D721Med (cell line): Measurements from ENCODE around the gene PDE8A.

Experiments
- DNase-seq: peaks from one replicate; pipeline ENCODE4 v3.0.0; 2011; ENCODE audit warnings: low spot score; ENCODE audit not compliant: insufficient read length
- FAIRE-seq: peaks from 2 replicates; lab custom pipeline; 2011; peaks lifted over from hg19 to GRCh38; lab: Jason Lieb, UNC
- TF ChIP-seq, protein P1 (sequence below): IDR thresholded peaks from 2 replicates; pipeline ENCODE4 v1.5.1; 2012; ENCODE audit warnings: mild to moderate bottlenecking, control low read depth; ENCODE audit not compliant: insufficient read depth; ENCODE audit errors: missing control alignments

The PDE8A gene

DNA sequence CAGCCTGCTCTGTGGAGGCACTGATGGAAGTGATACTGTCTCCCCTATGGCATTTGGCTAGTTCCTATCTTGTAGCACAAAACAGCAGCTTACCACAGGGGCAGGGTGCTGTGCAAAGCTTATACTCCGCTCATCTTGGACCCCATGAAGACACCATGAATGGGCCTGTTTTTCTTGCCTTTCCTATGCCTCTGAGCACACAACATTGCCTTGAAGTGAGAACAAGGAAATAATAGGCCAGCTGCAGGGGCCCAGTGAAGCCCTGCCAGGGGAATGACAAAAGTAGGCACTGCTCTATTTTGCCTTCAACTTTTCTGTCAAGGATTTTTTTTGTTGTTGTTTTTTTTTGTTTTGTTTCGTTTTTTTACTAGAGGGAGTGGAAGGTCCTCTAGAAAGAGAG, 110.3 kb downstream of the PDE8A start:
- TF ChIP-seq, protein P1, sequence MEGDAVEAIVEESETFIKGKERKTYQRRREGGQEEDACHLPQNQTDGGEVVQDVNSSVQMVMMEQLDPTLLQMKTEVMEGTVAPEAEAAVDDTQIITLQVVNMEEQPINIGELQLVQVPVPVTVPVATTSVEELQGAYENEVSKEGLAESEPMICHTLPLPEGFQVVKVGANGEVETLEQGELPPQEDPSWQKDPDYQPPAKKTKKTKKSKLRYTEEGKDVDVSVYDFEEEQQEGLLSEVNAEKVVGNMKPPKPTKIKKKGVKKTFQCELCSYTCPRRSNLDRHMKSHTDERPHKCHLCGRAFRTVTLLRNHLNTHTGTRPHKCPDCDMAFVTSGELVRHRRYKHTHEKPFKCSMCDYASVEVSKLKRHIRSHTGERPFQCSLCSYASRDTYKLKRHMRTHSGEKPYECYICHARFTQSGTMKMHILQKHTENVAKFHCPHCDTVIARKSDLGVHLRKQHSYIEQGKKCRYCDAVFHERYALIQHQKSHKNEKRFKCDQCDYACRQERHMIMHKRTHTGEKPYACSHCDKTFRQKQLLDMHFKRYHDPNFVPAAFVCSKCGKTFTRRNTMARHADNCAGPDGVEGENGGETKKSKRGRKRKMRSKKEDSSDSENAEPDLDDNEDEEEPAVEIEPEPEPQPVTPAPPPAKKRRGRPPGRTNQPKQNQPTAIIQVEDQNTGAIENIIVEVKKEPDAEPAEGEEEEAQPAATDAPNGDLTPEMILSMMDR: no peak
- FAIRE-seq (no peak), DNase-seq (no peak)

DNA sequence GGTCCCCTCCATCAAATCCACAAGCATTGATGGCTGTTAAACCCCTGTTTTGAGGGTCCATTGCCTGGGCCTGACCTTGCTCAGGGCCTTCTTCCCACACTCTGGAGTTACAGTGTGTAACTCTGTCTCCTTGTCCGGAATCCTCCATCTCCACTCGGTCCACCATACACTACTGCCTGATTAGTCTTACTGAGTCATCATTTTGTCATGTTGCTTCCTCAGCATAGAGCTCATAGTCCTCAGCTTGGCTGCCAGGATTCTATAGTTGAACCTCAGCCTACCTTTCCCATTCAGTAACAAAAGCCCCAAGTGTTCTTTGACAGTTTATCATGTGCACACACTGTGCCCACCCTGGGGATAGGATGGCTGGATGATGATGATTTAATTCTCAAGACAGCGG, 113.0 kb downstream of the PDE8A start:
- TF ChIP-seq, protein P1: no peak
- FAIRE-seq: no peak
- DNase-seq: no peak

DNA sequence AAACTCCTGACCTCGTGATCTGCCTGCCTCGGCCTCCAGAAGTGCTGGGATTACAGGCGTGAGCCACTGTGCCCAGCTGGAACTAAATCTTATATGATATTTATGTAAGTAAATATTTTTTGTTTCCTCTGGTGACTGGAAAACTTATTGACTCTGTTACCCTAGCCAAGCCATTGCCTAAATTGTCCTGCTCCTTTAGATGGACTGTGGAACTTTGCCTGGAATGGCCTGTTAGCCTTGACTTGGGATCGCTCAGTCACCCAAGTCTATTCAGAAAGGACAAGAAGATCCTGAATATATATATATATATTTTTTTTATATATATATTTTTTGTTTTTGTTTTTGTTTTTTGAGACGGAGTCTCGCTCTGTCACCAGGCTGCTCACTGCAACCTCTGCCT, 113.9 kb downstream of the PDE8A start:
- FAIRE-seq (no peak), DNase-seq (no peak)
- TF ChIP-seq, protein P1: no peak

DNA sequence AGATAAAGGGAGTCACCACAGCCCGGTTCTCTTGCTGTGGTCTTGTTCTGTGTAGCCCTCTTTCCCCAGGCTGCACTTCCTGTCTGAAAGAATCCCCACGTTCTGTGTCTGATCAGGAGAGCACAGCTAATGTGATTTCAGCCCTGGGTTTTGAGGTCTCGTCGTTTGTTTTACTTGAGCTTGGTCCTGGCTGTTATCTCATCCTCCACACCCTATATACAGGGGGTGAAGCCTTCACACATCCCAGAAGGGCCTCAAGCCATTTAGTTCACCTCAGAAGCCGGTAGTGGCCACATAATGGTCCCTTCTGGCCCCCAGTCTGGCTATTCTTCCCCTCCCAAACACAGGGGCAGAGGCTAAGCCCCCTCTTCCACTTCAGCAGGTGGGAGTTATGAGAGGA, 115.6 kb downstream of the PDE8A start:
- DNase-seq (no peak), FAIRE-seq (no peak)
- TF ChIP-seq, protein P1: no peak

DNA sequence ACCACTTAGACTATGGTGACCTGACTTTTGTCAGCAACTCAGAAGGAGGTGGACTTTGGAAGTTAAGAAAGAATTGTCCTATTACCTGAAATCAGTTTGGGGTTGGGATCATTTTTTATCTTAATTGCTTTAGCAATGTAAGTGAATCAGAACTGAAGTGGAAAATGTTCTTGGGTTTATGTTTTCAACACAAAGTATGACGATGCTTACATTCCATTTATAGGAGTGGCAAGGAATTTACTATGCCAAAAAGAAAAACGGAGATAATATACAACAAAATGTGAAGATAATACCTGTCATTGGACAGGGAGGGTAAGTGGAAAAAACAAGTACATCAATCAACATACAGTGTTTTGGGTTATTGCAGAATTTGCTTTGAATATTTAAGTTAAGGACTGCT, 116.1 kb downstream of the PDE8A start:
- no peak for DNase-seq
- FAIRE-seq: no peak
- TF ChIP-seq, protein P1: no peak

DNA sequence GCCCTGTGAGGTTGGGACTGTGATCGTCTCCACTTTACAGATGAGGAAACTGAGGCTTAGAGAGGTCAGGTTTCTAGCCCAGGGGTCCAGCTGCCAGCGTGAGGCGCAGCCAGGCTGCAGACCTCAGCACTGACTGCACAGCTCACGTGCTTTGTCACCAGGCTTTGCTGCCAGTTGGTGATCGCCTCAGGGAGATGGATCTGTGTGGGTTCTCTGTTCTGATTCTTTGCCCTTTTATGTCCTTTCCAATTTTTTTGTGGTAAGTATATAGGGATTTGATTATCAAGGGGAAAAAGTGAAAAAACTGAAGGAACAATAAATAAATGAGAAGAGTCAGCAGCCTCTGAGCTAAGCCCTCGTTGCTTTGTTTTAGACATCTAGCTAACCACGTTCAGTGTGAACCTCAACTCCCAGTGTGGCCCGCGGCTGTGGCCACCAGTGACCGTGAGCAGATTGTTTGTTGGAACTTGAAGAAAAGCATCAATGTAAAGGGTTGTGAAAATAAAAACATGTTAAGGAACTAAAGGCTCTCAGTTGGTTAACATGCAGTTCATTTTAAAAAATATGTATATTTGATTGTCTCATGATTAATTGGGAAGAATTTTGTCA, 117.6 kb downstream of the PDE8A start:
- TF ChIP-seq, protein P1: no peak
- DNase-seq (no peak), FAIRE-seq (no peak)

DNA sequence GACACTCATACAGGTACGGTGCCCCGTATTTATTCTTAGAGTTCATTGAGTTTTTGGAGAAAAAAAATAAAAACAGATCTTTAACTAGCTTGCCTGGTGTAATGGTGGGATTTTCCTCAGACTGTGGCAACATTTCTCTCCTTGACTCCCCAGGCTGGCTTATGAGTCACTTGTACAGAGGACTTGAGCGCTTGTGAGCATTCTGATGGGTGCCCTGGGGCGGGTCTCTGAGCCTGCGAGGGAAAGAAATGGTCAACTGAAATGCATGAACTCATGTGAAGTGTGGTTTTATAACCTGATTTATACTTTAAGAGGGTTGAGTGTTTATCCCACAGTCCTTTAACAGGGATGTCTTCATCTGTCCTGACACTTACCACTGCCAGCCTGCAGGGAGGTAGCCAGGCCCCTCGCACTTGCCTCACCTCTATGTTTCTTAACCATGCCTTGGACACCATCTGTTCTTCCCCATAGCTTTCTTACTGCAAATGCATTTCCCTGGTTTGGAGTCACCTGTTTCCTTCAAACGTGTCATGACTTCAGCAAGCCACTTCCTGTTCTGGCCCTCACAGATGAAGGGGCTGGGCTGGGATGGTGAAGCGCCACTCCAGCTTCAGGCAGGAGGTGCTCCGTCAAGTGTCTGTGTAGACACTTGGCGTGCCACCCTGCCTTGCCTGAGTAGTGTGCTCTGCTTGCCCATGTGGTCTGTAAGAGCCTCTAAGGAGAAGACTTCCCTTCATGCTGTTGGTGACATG, 118.7 kb downstream of the PDE8A start:
- no peak for FAIRE-seq
- TF ChIP-seq, protein P1: no peak

More for the DNA sequence above, 118.7 kb downstream of the PDE8A start:
- DNase-seq: no peak
